ENCODE measurements around the gene EHD4.

DNA sequence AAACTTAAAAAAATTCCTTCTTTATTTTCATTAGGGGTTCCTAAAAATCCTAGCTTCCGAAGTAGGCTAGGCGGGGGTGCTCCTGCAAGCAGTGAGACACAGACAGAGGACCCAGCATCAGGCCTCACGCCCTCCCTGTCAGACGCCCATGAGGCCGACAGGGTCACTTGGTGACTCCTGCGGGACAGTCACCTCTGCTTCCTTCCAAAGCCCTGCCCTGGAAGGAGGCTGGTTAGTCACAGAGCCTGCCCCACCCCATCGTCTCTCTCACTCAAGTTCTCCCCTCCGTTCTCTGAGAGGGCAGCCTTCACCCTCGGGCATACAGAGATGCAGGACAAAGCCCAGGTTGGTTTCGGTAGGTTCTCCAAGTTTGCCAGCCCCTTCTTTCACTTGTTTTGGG lies 38.6 kb downstream of the EHD4 start:
- TF ChIP-seq, protein P1, sequence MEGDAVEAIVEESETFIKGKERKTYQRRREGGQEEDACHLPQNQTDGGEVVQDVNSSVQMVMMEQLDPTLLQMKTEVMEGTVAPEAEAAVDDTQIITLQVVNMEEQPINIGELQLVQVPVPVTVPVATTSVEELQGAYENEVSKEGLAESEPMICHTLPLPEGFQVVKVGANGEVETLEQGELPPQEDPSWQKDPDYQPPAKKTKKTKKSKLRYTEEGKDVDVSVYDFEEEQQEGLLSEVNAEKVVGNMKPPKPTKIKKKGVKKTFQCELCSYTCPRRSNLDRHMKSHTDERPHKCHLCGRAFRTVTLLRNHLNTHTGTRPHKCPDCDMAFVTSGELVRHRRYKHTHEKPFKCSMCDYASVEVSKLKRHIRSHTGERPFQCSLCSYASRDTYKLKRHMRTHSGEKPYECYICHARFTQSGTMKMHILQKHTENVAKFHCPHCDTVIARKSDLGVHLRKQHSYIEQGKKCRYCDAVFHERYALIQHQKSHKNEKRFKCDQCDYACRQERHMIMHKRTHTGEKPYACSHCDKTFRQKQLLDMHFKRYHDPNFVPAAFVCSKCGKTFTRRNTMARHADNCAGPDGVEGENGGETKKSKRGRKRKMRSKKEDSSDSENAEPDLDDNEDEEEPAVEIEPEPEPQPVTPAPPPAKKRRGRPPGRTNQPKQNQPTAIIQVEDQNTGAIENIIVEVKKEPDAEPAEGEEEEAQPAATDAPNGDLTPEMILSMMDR (conservative IDR thresholded peaks at IDR 0.05 in 1 of 2, IDR thresholded peaks at IDR 0.05 in 1 of 2; ENCODE audit: low read depth in 1 of 2, low read length in 2 of 2), result no peak
- no peak for TF ChIP-seq EZH2 (IDR thresholded peaks at IDR 0.05; ENCODE audit: low read length, missing control alignments)

Data from fibroblast of lung (primary cell).